Activated CD4-positive, alpha-beta T cell treated with anti-CD3 and anti-CD28 coated beads, Interleukin-2, Interleukin-6, amounts not matched to agents 100 ng/mL and 50 ng/mL, durations not matched to agents 16 hours and 8 hours (primary cell): ENCODE measurements around the gene TMTC2.

Experiments used
- DNase-seq: peaks from one replicate; pipeline ENCODE4 v3.0.0-alpha.2; 2020

The TMTC2 gene

GRCh38 chr12:82848845-82849244 is 162.1 kb downstream of the TMTC2 start:
- DNase-seq, result no peak

GRCh38 chr12:82852529-82852928 is 165.8 kb downstream of the TMTC2 start:
- no peak for DNase-seq

GRCh38 chr12:82855872-82856271 is 169.2 kb downstream of the TMTC2 start:
- DNase-seq, result no peak

- DNase-seq, result no peak
Measured at GRCh38 chr12:82857276-82857675, 170.6 kb downstream of the TMTC2 start.

- no peak for DNase-seq
Measured at GRCh38 chr12:82857911-82858533, 171.3 kb downstream of the TMTC2 start.

GRCh38 chr12:82858534-82858917 is 171.8 kb downstream of the TMTC2 start:
- DNase-seq, result no peak

GRCh38 chr12:82862069-82862841 is 175.5 kb downstream of the TMTC2 start:
- DNase-seq, result no peak

GRCh38 chr12:82862876-82863649 is 176.4 kb downstream of the TMTC2 start:
- DNase-seq, result no peak

- no peak for DNase-seq
Measured at GRCh38 chr12:82866227-82866775, 179.6 kb downstream of the TMTC2 start.

GRCh38 chr12:82866946-82867345 is 180.2 kb downstream of the TMTC2 start:
- DNase-seq, result no peak

GRCh38 chr12:82867762-82868500 is 181.2 kb downstream of the TMTC2 start:
- no peak for DNase-seq

- no peak for DNase-seq
Measured at GRCh38 chr12:82870771-82871377, 184.2 kb downstream of the TMTC2 start.

- no peak for DNase-seq
Measured at GRCh38 chr12:82872088-82872487, 185.4 kb downstream of the TMTC2 start.

GRCh38 chr12:82873309-82873708 is 186.6 kb downstream of the TMTC2 start:
- DNase-seq, result no peak

GRCh38 chr12:82873951-82874350 is 187.2 kb downstream of the TMTC2 start:
- no peak for DNase-seq

- peak; percentile 36 for DNase-seq
Measured at GRCh38 chr12:82874945-82875344, 188.2 kb downstream of the TMTC2 start.

GRCh38 chr12:82876075-82876474 is 189.4 kb downstream of the TMTC2 start:
- DNase-seq, result no peak

- DNase-seq, result no peak
Measured at GRCh38 chr12:82877963-82878362, 191.3 kb downstream of the TMTC2 start.

- no peak for DNase-seq
Measured at GRCh38 chr12:82880442-82880901, 193.8 kb downstream of the TMTC2 start.

GRCh38 chr12:82883394-82884355 is 197.0 kb downstream of the TMTC2 start:
- no peak for DNase-seq
